GM15510 (cell line): ENCODE measurements around the gene SCYL3.

Experiments
- POLR2A ChIP-seq: IDR thresholded peaks from 3 replicates; pipeline ENCODE4 v1.6.1; 2011; ENCODE audit warnings: borderline replicate concordance; ENCODE audit not compliant: insufficient read length; ENCODE audit errors: extremely low read depth

The SCYL3 gene

DNA sequence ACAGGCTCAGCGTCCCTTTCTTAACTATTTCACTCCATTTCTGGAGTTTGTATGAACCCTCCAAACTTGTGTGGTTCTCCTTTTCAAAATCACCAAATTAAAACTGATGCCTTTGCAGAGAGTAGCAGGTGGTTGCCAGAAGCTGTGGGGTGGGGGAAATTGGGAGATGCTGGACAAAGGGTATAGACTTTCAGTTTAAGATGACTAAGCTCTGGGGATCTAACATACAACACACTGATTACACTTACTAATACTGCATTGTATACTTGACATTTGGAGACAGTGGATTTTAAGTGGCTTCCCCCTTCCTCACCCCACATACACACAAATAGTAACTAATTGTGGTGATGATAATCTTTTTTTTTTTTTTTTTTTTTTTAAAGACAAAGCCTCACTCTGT lies 11.1 kb upstream of the SCYL3 start:
- TF ChIP-seq POLR2A = no peak

DNA sequence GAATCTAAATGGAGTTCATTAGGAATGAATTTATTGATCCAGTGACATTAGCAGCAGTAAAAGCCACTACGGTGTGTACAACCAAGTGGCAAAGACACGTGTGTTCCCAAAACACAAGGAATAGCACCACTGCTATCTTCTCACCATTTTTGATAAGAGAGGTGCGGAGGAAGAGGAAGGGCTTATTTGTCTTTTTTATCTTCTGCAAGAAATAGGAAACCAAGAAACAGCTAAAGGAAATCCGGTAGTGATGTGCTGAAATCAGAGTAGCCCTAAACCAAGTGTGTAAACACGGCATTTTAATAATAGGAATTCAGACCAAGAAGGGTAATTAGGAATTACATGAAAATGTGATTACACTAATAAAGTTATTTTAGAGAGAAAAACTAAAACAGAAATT lies 9.1 kb upstream of the SCYL3 start:
- TF ChIP-seq POLR2A = no peak

GRCh38 chr1:169901115-169901514 lies 7.4 kb upstream of the SCYL3 start:
- TF ChIP-seq POLR2A = no peak

GRCh38 chr1:169900571-169900970 lies 6.9 kb upstream of the SCYL3 start:
- TF ChIP-seq POLR2A = no peak

GRCh38 chr1:169899519-169900217 lies 6.0 kb upstream of the SCYL3 start:
- TF ChIP-seq POLR2A = no peak

DNA sequence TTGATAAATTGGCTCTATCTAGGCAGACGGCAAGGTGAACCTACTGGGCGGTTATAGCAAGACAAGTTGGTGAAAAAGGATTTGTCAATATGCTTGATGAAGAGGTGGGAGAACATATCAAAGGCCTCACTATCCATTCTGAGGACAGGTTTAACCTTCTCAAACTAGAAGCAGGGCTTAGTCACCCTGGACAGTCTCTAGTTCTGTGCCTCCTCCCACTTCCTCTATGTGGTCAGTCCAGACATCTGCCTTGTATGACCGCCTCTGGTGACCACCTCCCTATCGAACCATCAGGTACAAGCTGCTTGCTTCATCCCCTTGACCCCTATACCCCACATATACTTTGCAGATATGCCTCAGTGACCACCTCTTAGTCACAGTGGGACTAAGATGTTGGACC lies 2.3 kb upstream of the SCYL3 start:
- no peak for TF ChIP-seq POLR2A

DNA sequence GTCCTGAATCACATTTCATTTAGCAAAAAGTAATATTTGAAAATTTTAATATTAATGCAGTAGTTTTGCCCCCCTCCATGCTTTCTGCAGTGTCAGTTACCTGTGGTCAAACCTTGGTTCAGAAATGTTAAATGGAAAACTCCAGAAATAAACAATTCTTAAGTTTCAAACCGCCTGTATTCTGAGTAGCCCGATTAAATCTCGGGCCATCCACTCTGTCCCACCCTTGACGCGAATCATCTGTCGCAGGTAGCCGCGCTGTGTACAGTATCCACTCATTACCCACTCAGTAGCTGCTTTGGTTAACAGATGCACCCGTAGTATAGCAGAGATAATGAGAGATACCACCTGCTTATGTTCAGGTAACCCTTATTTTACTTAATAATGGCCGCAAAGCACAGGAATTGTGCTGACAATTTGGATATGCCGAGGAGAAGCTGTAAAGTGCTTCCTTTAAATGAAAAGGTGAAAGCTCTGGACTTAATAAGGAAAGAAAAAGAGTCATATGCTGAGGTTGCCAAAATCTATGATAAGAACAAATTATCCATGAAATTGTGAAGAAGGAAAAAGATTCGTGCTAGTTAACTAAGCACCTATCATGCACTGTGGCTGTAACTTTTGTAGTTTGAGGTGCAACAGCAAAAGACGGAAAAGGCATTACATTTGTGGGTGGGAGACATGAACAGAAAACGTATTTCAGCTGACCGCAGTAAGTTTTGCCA lies 889 bp upstream of the SCYL3 start:
- TF ChIP-seq POLR2A = no peak

DNA sequence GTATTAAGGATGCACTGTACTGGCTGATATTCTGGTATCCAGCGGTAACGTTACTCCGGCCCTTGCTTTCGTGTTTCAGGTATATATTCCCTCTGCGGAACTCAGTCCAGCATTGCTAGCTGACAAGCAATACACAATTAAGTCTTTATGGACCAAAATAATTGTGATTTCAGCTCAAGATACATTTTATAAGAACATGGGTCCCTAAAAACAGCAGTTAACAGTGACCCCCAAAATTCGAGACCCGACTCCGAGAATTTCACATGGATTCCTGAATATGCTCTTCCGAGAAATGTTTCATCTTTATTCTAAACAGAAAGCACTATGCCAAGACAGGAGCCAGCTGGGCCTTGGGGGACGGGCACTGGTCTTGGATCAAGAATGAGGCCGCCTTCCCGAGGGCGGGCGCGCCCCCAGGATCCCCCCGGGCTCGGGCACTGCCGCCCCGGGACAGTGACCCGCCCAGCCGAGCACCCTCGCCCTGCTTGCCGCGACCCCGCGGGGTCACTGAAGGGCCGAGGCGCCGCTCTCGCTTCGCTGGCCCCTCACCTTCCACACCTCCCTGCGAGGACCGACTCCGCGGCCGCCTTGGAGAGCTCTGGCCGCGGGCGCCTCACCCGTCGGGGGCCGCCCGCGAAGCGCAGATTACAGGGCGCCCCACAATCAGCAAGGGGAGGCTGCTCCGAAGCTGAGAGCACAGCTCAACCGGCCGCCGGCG lies 610 bp downstream of the SCYL3 start:
- no peak for TF ChIP-seq POLR2A

DNA sequence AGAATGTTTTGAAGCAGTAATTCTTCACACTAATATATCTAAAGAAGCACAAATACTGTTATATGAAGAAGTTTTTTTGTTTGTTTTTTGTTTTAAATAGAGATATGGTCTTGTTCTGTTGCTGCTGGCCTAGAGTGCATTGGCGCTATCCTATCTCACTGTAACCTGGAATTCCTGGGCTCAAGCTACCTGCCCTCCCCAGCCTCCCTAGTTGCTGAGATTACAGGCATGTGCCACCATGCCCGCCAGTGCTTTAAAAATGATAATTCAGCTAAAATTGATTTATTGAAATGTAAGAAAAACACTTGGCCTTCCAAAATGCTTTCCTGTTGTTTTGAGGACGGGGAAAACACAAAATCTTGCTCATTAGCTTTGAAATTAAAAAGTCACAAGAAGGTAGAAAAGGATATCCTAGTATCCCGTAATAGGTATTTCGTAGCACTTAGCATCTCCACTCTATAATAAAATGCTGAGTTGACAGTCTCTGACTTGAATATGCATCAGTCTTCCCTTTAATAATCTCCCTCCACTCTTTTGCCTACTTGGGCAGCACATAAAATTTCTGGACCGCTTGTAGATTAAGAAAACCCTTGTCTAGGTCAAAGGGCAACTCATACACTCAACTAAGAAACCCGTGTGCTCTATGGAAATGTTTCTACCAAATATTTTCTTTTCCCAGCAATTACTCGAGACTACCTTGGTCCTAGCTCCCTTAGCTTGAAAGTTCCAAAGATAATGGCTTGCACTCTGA lies 1.3 kb downstream of the SCYL3 start:
- TF ChIP-seq POLR2A = no peak

- no peak for TF ChIP-seq POLR2A
These were observed 2.2 kb downstream of the SCYL3 start for GRCh38 chr1:169891539-169891885.

DNA sequence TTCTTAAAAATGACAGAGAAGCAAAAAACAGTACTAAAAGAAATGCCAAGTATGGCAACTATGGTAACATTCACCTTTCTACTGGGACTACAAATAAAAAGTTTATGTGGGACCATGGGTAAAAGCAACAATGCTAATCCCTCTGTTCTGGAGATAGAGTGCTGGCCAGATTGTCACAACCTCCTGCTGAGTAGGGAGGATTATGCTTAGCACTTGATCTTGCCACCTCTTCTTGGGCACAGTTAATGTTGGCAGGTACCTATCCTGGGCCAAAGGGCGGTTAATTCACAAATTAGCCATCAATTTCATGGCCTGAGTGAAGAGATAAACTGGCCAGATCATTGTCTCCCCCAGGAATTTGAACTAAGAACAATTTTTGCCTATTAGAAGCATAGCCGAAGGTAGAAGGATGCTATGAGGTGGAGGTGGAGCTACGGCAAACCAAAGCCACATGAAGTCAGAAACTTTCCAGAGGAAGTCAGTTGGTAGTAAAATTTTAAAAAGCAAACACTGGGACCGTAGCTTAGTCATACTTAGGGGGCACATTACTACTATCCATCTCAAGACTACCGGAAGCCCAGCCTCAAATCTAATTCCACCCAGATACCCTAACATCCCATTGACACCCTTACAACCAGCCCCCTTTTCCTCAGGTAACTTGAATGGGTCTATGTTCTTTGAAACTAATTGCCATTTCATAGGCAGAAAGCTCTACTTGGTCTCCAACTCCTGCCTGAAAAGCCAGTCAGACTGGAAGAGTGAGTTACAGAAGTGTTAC lies 2.7 kb downstream of the SCYL3 start:
- TF ChIP-seq POLR2A = peak; percentile 22

- no peak for TF ChIP-seq POLR2A
These were observed 3.8 kb downstream of the SCYL3 start for GRCh38 chr1:169889871-169890270.

GRCh38 chr1:169886931-169887330 lies 6.8 kb downstream of the SCYL3 start:
- TF ChIP-seq POLR2A = no peak

DNA sequence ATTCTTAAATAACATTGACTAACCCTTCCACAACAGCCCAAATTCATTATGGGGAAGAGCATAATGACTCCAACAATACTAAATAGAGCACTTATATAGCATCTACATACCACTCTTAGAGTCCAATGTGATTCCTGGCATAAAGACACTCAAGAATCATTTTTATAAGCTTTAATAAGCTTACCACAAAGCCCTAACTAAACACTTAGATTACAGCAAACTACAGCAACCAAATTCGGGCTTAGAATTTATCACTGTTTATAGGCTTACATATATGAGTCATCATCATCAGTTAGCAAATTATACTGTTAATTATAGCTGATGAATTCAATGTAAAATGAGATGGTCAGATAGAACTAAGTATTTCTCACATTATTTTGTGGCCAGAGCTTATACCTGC lies 7.3 kb downstream of the SCYL3 start:
- TF ChIP-seq POLR2A = no peak

GRCh38 chr1:169885207-169885606 lies 8.5 kb downstream of the SCYL3 start:
- no peak for TF ChIP-seq POLR2A

GRCh38 chr1:169884634-169885033 lies 9.1 kb downstream of the SCYL3 start:
- no peak for TF ChIP-seq POLR2A
